Loucy (cell line): Measurements from ENCODE around the gene RTP3.

Experiments used
- H2AFZ ChIP-seq: fragments of 200-600 bp; sonication (generic); 2 replicates; pipeline ENCODE4 v1.6.0; 2016; ENCODE audit warnings: antibody characterized with exemption, mild to moderate bottlenecking, low read length, moderate library complexity
- H3F3A ChIP-seq: fragments of 200-600 bp; 2 replicates; pipeline ENCODE4 v1.6.0; 2016; ENCODE audit warnings: antibody characterized with exemption, low read depth, mild to moderate bottlenecking
- H3K27me3 ChIP-seq: fragments of 200-600 bp; sonication (generic); 2 replicates; pipeline ENCODE4 v1.6.1; 2014; ENCODE audit warnings: low read length, mild to moderate bottlenecking; ENCODE audit not compliant: insufficient read depth, poor library complexity, severe bottlenecking
- H3K36me3 ChIP-seq: fragments of 200-600 bp; sonication (generic); 2 replicates; pipeline ENCODE4 v1.6.1; 2016; ENCODE audit warnings: low read length; ENCODE audit not compliant: insufficient read depth
- H3K4me1 ChIP-seq: fragments of 200-600 bp; sonication (generic); 2 replicates; pipeline ENCODE4 v1.5.1; 2014; ENCODE audit warnings: low read length, mild to moderate bottlenecking; ENCODE audit not compliant: insufficient read depth, poor library complexity, severe bottlenecking
- H3K4me2 ChIP-seq: fragments of 200-600 bp; sonication (generic); 2 replicates; pipeline ENCODE4 v1.6.0; 2014; ENCODE audit warnings: antibody characterized with exemption, low read length, low read depth, mild to moderate bottlenecking; ENCODE audit not compliant: poor library complexity, severe bottlenecking
- H3K4me3 ChIP-seq: fragments of 200-600 bp; sonication (generic); 2 replicates; pipeline ENCODE4 v1.5.1; 2014; ENCODE audit warnings: low read length, mild to moderate bottlenecking, mixed read lengths; ENCODE audit not compliant: poor library complexity, severe bottlenecking
- H3K79me2 ChIP-seq: fragments of 200-600 bp; sonication (generic); 2 replicates; pipeline ENCODE4 v1.6.1; 2014; ENCODE audit warnings: low read length; ENCODE audit not compliant: insufficient read depth
- H3K9ac ChIP-seq: fragments of 200-600 bp; sonication (generic); 2 replicates; pipeline ENCODE4 v1.6.0; 2014; ENCODE audit warnings: mild to moderate bottlenecking, low read depth, low read length, moderate library complexity; ENCODE audit not compliant: poor library complexity, severe bottlenecking
- H3K9me2 ChIP-seq: fragments of 200-600 bp; sonication (generic); replicated peaks from 2 replicates; pipeline ENCODE4 v1.6.1; 2016; ENCODE audit warnings: low read depth, low read length, mixed read lengths
- H3K9me3 ChIP-seq: fragments of 200-600 bp; sonication (generic); 2 replicates; pipeline ENCODE4 v1.6.1; 2014; ENCODE audit warnings: mild to moderate bottlenecking, antibody characterized with exemption, low read length, low read depth; ENCODE audit not compliant: insufficient read depth
- H4K20me1 ChIP-seq: fragments of 200-600 bp; sonication (generic); 2 replicates; pipeline ENCODE4 v1.6.0; 2014; ENCODE audit warnings: antibody characterized with exemption, low read length, mild to moderate bottlenecking; ENCODE audit not compliant: insufficient read depth, poor library complexity, severe bottlenecking
- EZH2phosphoT487 ChIP-seq: fragments of 200-600 bp; IDR thresholded peaks from 2 replicates; pipeline ENCODE4 v1.6.1; 2018; ENCODE audit warnings: antibody characterized with exemption, mild to moderate bottlenecking, moderate library complexity, borderline replicate concordance
- TF ChIP-seq, protein P1 (sequence below): fragments of 200-600 bp; sonication (generic); conservative IDR thresholded peaks from 2 replicates; pipeline ENCODE4 v1.5.1; 2014; ENCODE audit warnings: mild to moderate bottlenecking, antibody characterized with exemption, low read length

Gene RTP3

GRCh38 chr3:46463868-46464241, 33.9 kb upstream of the RTP3 start:
- no peak overlapping the region for H3K4me2 ChIP-seq
- no peak for TF ChIP-seq EZH2phosphoT487
- TF ChIP-seq, protein P1, sequence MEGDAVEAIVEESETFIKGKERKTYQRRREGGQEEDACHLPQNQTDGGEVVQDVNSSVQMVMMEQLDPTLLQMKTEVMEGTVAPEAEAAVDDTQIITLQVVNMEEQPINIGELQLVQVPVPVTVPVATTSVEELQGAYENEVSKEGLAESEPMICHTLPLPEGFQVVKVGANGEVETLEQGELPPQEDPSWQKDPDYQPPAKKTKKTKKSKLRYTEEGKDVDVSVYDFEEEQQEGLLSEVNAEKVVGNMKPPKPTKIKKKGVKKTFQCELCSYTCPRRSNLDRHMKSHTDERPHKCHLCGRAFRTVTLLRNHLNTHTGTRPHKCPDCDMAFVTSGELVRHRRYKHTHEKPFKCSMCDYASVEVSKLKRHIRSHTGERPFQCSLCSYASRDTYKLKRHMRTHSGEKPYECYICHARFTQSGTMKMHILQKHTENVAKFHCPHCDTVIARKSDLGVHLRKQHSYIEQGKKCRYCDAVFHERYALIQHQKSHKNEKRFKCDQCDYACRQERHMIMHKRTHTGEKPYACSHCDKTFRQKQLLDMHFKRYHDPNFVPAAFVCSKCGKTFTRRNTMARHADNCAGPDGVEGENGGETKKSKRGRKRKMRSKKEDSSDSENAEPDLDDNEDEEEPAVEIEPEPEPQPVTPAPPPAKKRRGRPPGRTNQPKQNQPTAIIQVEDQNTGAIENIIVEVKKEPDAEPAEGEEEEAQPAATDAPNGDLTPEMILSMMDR = no peak

GRCh38 chr3:46464326-46465195, 33.2 kb upstream of the RTP3 start, which contains the start of gene LTF:
LTF (minus strand) TSS chr3:46464905; CDS start chr3:46464867, 38 bp downstream.
- Histone ChIP-seq H3K27me3 (no peaks in the 10 kb centered on the region), H3K4me2 (no peak within 1 kb of the TSS), H3K79me2 (no peaks in the 10 kb centered on the region), H3K9ac (no peak within 1 kb of the TSS), H4K20me1 (no peaks in the 10 kb centered on the region), H3K9me2 (no peaks in the 10 kb centered on the region), H2AFZ (no peak within 1 kb of the TSS), H3K36me3 (no peaks in the 10 kb centered on the region), H3F3A (no peaks in the 10 kb centered on the region), H3K9me3 (no peaks in the 10 kb centered on the region), H3K4me1 (peaks cover 15% of the 10 kb centered on the region), H3K4me3 (no peak within 1 kb of the TSS)
- TF ChIP-seq EZH2phosphoT487 = no peak
- TF ChIP-seq, protein P1 = no peak

More at GRCh38 chr3:46463868-46464241, 33.9 kb upstream of the RTP3 start:
- Histone ChIP-seq H3F3A (no peaks in the 10 kb centered on the region), H3K4me1 (peaks cover 15% of the 10 kb centered on the region), H3K9ac (no peak overlapping the region), H3K79me2 (no peaks in the 10 kb centered on the region), H3K27me3 (no peaks in the 10 kb centered on the region), H3K4me3 (no peak overlapping the region), H3K9me3 (no peaks in the 10 kb centered on the region), H3K9me2 (no peaks in the 10 kb centered on the region), H3K36me3 (no peaks in the 10 kb centered on the region), H2AFZ (no peak overlapping the region), H4K20me1 (no peaks in the 10 kb centered on the region)

- TF ChIP-seq, protein P1 = no peak
- TF ChIP-seq EZH2phosphoT487 = no peak
- H3K4me2 ChIP-seq = no peak overlapping the region
- no peaks in the 10 kb centered on the region for H3K79me2 ChIP-seq
- no peak overlapping the region for H3K9ac ChIP-seq
- no peaks in the 10 kb centered on the region for H3K27me3 ChIP-seq
- peaks cover 15% of the 10 kb centered on the region for H3K4me1 ChIP-seq
- no peak overlapping the region for H2AFZ ChIP-seq
- H4K20me1 ChIP-seq = no peaks in the 10 kb centered on the region
- H3F3A ChIP-seq = no peaks in the 10 kb centered on the region
- no peaks in the 10 kb centered on the region for H3K9me3 ChIP-seq
- H3K9me2 ChIP-seq = no peaks in the 10 kb centered on the region
- no peak overlapping the region for H3K4me3 ChIP-seq
- no peaks in the 10 kb centered on the region for H3K36me3 ChIP-seq
Measured at GRCh38 chr3:46465196-46465520, 32.6 kb upstream of the RTP3 start.
